T-cell (primary cell): Measurements from ENCODE around the gene DOK5. TPM values are rescaled to one million over a fixed set of nuclear protein-coding genes. Genes with fewer than 3 reads are reported as not detected.
A peak's percentile ranks its signal among the peaks of the same experiment; 100 is the strongest.

Experiments
- ATAC-seq, 4 experiments: fragments of 200-7000 bp in 3 of 4; fragments of 150-1000 bp in 1 of 4; cut with Tn5 transposase; replicated peaks in 1 of 4; 1 replicate in 3 of 4; 2 replicates in 1 of 4; pipeline ENCODE4 v1.10.0; 2021; ENCODE audit warnings: moderate library complexity in 3 of 4, mild to moderate bottlenecking in 2 of 4, moderate number of reproducible peaks in 1 of 4
- CTCF ChIA-PET, 2 donors: fragments of 300-600 bp; sonication (Branson Sonifier 250); formaldehyde crosslinking; loops; one replicate each; lab custom pipeline; 2022; ENCODE audit warnings: antibody characterized with exemption in 2 of 2; lab: Charles Lee
- POLR2A ChIA-PET, 2 donors: fragments of 300-600 bp; sonication (Branson Sonifier 250); formaldehyde crosslinking; loops; one replicate each; lab custom pipeline; 2022; ENCODE audit warnings: antibody characterized with exemption in 2 of 2; lab: Charles Lee
- DNase-seq, 35 experiments: peaks; one replicate each; pipeline versions ENCODE4 v3.0.0 to v3.0.0-alpha.2; 2013 to 2023
- H3K27ac ChIP-seq: one replicate; pipeline ENCODE4 v1.5.1; 2013; ENCODE audit warnings: low read length
- H3K27me3 ChIP-seq, 2 experiments: replicated peaks in 1 of 2; 1 replicate in 1 of 2; 2 replicates in 1 of 2; pipeline versions ENCODE4 v1.6.1 to v1.7.0; 2013; ENCODE audit warnings: low read length in 1 of 2, mixed read lengths in 1 of 2; ENCODE audit not compliant: control insufficient read depth in 2 of 2, insufficient read depth in 2 of 2; ENCODE audit errors: extremely low read depth in 1 of 2
- H3K36me3 ChIP-seq, 2 donors: 1 replicate in 1 of 2; 2 replicates in 1 of 2; pipeline versions ENCODE4 v1.6.1 to v1.7.0; 2013; ENCODE audit warnings: low read length in 1 of 2; ENCODE audit not compliant: control insufficient read depth in 2 of 2, insufficient read depth in 1 of 2; ENCODE audit errors: extremely low read depth in 1 of 2
- H3K4me1 ChIP-seq, 2 experiments: 1 replicate in 1 of 2; 2 replicates in 1 of 2; pipeline versions ENCODE4 v1.6.1 to v1.7.0; 2013; ENCODE audit warnings: low read length in 2 of 2, mixed read lengths in 1 of 2; ENCODE audit not compliant: insufficient read depth in 2 of 2, control insufficient read depth in 1 of 2; ENCODE audit errors: extremely low read depth in 1 of 2
- H3K4me3 ChIP-seq, 2 donors: 1 replicate in 1 of 2; 2 replicates in 1 of 2; pipeline versions ENCODE4 v1.5.1 to v1.7.0; 2013; ENCODE audit warnings: mild to moderate bottlenecking in 2 of 2, low read length in 1 of 2, moderate library complexity in 1 of 2; ENCODE audit not compliant: control insufficient read depth in 1 of 2; ENCODE audit errors: extremely low read depth in 1 of 2
- H3K9me3 ChIP-seq: 2 replicates; pipeline ENCODE4 v1.7.0; 2013
- H3K27ac Mint-ChIP-seq, 2 donors: one replicate each; pipeline ENCODE4 v1.8.0; 2020 to 2021; ENCODE audit warnings: mild to moderate bottlenecking in 2 of 2, mixed read lengths in 2 of 2
- H3K27me3 Mint-ChIP-seq, 2 donors: one replicate each; pipeline ENCODE4 v1.8.0; 2021 to 2022; ENCODE audit warnings: mixed read lengths in 2 of 2
- H3K36me3 Mint-ChIP-seq: one replicate; pipeline ENCODE4 v1.8.0; 2021; ENCODE audit warnings: mixed read lengths
- H3K4me1 Mint-ChIP-seq, 3 donors: one replicate each; pipeline ENCODE4 v1.8.0; 2020 to 2022; ENCODE audit warnings: mixed read lengths in 3 of 3, mild to moderate bottlenecking in 1 of 3
- H3K4me3 Mint-ChIP-seq, 3 donors: one replicate each; pipeline ENCODE4 v1.8.0; 2020 to 2022; ENCODE audit warnings: mild to moderate bottlenecking in 3 of 3, mixed read lengths in 3 of 3, moderate library complexity in 3 of 3
- H3K9me3 Mint-ChIP-seq, 3 donors: one replicate each; pipeline ENCODE4 v1.8.0; 2020 to 2022; ENCODE audit warnings: mixed read lengths in 3 of 3
- WGBS: methylation state at CpG from one replicate; pipeline ENCODE4 v1.1.5; 2013; ENCODE audit warnings: missing lambda C conversion rate; ENCODE audit not compliant: insufficient coverage; 5-methylcytosine and 5-hydroxymethylcytosine counted together
- total RNA-seq, 35 experiments: library from RNA in 6 of 35; stranded (reverse) in 6 of 35; fragments of 120-200 nt in 1 of 35; gene quantifications; one replicate each; pipeline versions ENCODE4 v1.2.1 to v1.2.4 and lab custom pipeline; 2013 to 2026

DOK5 gene
- total RNA-seq (not detected), total RNA-seq (lab: John Stamatoyannopoulos, UW) (0 to 1.3 (median 0) reads per million in 29 experiments)
- not detected for total RNA-seq (2013)

GRCh38 chr20:54475334-54476168 lies at the start of gene DOK5:
Gene DOK5 (plus strand): TSS chr20:54475593. CDS start chr20:54475947, 354 bp downstream.
- no peaks in the 10 kb centered on the region for H3K9me3 ChIP-seq
- no peak within 1 kb of the TSS for H3K27ac Mint-ChIP-seq

GRCh38 chr20:54429364-54429763 lies 46.0 kb upstream of the DOK5 start:
- Mint-ChIP-seq H3K4me1 (no peaks in the 10 kb centered on the region), H3K27me3 (peaks cover 3 to 7% of the 10 kb centered on the region in 2 donors), H3K9me3 (peaks cover 6 to 11% (median 11%) of the 10 kb centered on the region in 3 donors), H3K4me3 (no peak overlapping the region), H3K27ac (no peak overlapping the region), H3K36me3 (no peaks in the 10 kb centered on the region)
- H3K9me3 ChIP-seq, result no peaks in the 10 kb centered on the region
- CTCF ChIA-PET, result no interaction called here
- H3K4me1 ChIP-seq, result no peaks in the 10 kb centered on the region
- no peak overlapping the region for H3K27ac ChIP-seq
- POLR2A ChIA-PET, result no interaction called here
- H3K4me3 ChIP-seq, result no peak overlapping the region
- H3K36me3 ChIP-seq, result no peaks in the 10 kb centered on the region
- H3K27me3 ChIP-seq, result no peaks in the 10 kb centered on the region
- ATAC-seq, result no peak
- no peak for DNase-seq
- WGBS, result 92% methylated on average over 7 of the region's 7 CpGs

More at GRCh38 chr20:54475334-54476168, at the start of gene DOK5:
- Mint-ChIP-seq H3K36me3 (no peaks in the 10 kb centered on the region), H3K4me3 (peak within 1 kb of the TSS in 1 of 3 donors; percentile 13), H3K9me3 (peaks cover 0 to 4% (median 3%) of the 10 kb centered on the region in 3 donors), H3K27me3 (peaks cover 43 to 51% of the 10 kb centered on the region in 2 donors), H3K4me1 (peaks cover 2 to 8% (median 5%) of the 10 kb centered on the region in 3 donors)
- ChIA-PET CTCF (no interaction called here), POLR2A (no interaction called here)
- Histone ChIP-seq H3K36me3 (no peaks in the 10 kb centered on the region), H3K4me3 (no peak within 1 kb of the TSS), H3K27me3 (peaks cover 12 to 24% of the 10 kb centered on the region in 2 experiments), H3K4me1 (no peaks in the 10 kb centered on the region), H3K27ac (no peak within 1 kb of the TSS)
- no peak for ATAC-seq
- no peak for DNase-seq
- 3% methylated on average over 19 of the region's 71 CpGs for WGBS

GRCh38 chr20:54431156-54431944 lies 44.0 kb upstream of the DOK5 start:
- ChIA-PET CTCF (no interaction called here), POLR2A (no interaction called here)
- H3K9me3 Mint-ChIP-seq, result no peaks in the 10 kb centered on the region
- 50% methylated on average over 3 of the region's 10 CpGs for WGBS
- Histone ChIP-seq H3K4me1 (no peaks in the 10 kb centered on the region), H3K4me3 (no peak overlapping the region), H3K27ac (no peak overlapping the region), H3K9me3 (no peaks in the 10 kb centered on the region), H3K27me3 (no peaks in the 10 kb centered on the region), H3K36me3 (no peaks in the 10 kb centered on the region)
- ATAC-seq (no peak), DNase-seq (no peak)
- no peak overlapping the region for H3K27ac Mint-ChIP-seq
- no peaks in the 10 kb centered on the region for H3K36me3 Mint-ChIP-seq
- H3K27me3 Mint-ChIP-seq, result peaks cover 2 to 7% of the 10 kb centered on the region in 2 donors
- no peak overlapping the region for H3K4me3 Mint-ChIP-seq
- no peaks in the 10 kb centered on the region for H3K4me1 Mint-ChIP-seq

- Histone ChIP-seq H3K36me3 (no peaks in the 10 kb centered on the region), H3K9me3 (no peaks in the 10 kb centered on the region), H3K4me1 (no peaks in the 10 kb centered on the region), H3K4me3 (no peak overlapping the region), H3K27ac (no peak overlapping the region), H3K27me3 (no peaks in the 10 kb centered on the region)
- WGBS, result no CpG with 5 or more reads among the region's 1 CpG
- CTCF ChIA-PET, result no interaction called here
- no peak for DNase-seq
- peaks cover 2 to 7% of the 10 kb centered on the region in 2 donors for H3K27me3 Mint-ChIP-seq
- H3K4me3 Mint-ChIP-seq, result no peak overlapping the region
- H3K9me3 Mint-ChIP-seq, result no peaks in the 10 kb centered on the region
- H3K36me3 Mint-ChIP-seq, result no peaks in the 10 kb centered on the region
- H3K4me1 Mint-ChIP-seq, result no peaks in the 10 kb centered on the region
- H3K27ac Mint-ChIP-seq, result no peak overlapping the region
- POLR2A ChIA-PET, result no interaction called here
- ATAC-seq, result no peak
These were observed 42.4 kb upstream of the DOK5 start for GRCh38 chr20:54432966-54433365.

GRCh38 chr20:54433636-54434035 lies 41.8 kb upstream of the DOK5 start:
- 89% methylated on average over 7 of the region's 9 CpGs for WGBS
- H3K36me3 ChIP-seq, result no peaks in the 10 kb centered on the region
- H3K9me3 ChIP-seq, result no peaks in the 10 kb centered on the region
- Mint-ChIP-seq H3K4me3 (no peak overlapping the region), H3K36me3 (no peaks in the 10 kb centered on the region), H3K27me3 (peaks cover 2 to 7% of the 10 kb centered on the region in 2 donors), H3K27ac (no peak overlapping the region), H3K4me1 (no peaks in the 10 kb centered on the region), H3K9me3 (no peaks in the 10 kb centered on the region)
- CTCF ChIA-PET, result no interaction called here
- ATAC-seq, result no peak
- H3K4me3 ChIP-seq, result no peak overlapping the region
- no peak overlapping the region for H3K27ac ChIP-seq
- DNase-seq, result no peak
- H3K4me1 ChIP-seq, result no peaks in the 10 kb centered on the region
- no peaks in the 10 kb centered on the region for H3K27me3 ChIP-seq
- POLR2A ChIA-PET, result no interaction called here

GRCh38 chr20:54434196-54434595 lies 41.2 kb upstream of the DOK5 start:
- Histone ChIP-seq H3K4me3 (no peak overlapping the region), H3K9me3 (no peaks in the 10 kb centered on the region), H3K36me3 (no peaks in the 10 kb centered on the region), H3K4me1 (no peaks in the 10 kb centered on the region), H3K27me3 (no peaks in the 10 kb centered on the region), H3K27ac (no peak overlapping the region)
- Mint-ChIP-seq H3K4me1 (no peaks in the 10 kb centered on the region), H3K27me3 (peaks cover 4 to 9% of the 10 kb centered on the region in 2 donors), H3K36me3 (no peaks in the 10 kb centered on the region), H3K9me3 (no peaks in the 10 kb centered on the region), H3K27ac (no peak overlapping the region), H3K4me3 (no peak overlapping the region)
- WGBS, result 92% methylated on average over 3 of the region's 7 CpGs
- ChIA-PET POLR2A (no interaction called here), CTCF (interaction anchor here in 1 of 2 donors (0.7 kb wide), 1 partner anchor 406 kb away, joined by 4 read pairs; no protein-coding TSS in a partner anchor)
- ATAC-seq (no peak), DNase-seq (no peak)
